ENCODE measurements around the gene SP1.

GRCh38 chr12:53383258-53383657, 3.3 kb downstream of the SP1 start:
- no peak for TF ChIP-seq POLR2A (IDR thresholded peaks at IDR 0.05)
- TF ChIP-seq CTCF (IDR thresholded peaks at IDR 0.05): no peak
- TF ChIP-seq EP300 (IDR thresholded peaks at IDR 0.05): no peak
